ENCODE data around the gene ZNF423.

Gene ZNF423

DNA sequence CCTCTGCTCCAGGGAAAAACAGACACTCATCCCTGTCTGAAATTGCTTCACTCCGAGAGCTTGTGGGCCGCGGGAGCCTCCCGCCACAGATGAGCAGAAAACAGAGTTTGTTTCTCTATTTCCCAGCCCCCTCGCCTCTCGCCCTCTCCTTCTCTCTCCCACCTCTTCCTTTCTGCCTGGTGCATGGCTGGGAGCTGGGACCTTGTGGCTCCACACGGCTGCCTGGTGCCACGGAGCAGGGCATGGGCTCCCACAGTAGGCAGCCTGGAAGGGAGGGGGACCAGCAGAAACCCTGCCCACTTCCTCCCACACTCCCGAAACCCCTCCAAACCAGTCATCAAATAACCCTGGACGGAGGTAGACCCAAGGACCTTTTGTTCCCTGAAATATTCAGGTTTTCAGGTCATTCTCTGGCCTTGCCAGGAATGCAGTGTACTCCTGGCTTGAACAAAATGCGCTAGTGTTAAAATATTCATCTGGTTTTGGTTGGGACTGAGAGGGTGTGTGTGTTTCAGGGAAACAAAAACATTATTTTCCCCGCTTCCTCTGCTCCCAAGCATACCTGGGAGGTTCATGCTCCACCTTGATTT, 277.4 kb downstream of the ZNF423 start:
- 0 out of 2 replicates have a peak, but pooled peaks cover 2% of the 10 kb centered on the region for H3K9me3 ChIP-seq (ENCODE audit: insufficient read depth, low read length)
- no peak overlapping the region for H3K4me3 ChIP-seq (ENCODE audit: insufficient read length, low read depth)
- TF ChIP-seq YY1 (IDR thresholded peaks at IDR 0.05; ENCODE audit: insufficient read depth, insufficient read length), result no peak
- no peak for TF ChIP-seq ZNF274 (IDR thresholded peaks at IDR 0.05; ENCODE audit: low read depth, low read length)
- TF ChIP-seq SUZ12 (IDR thresholded peaks at IDR 0.05; ENCODE audit: extremely low read depth, insufficient read depth, insufficient read length), result no peak
- DNase-seq (ENCODE audit: low read depth, low spot score), result no peak
- H3K9ac ChIP-seq (ENCODE audit: insufficient read length, low read depth), result no peak overlapping the region
- H3K27me3 ChIP-seq (ENCODE audit: insufficient read depth, insufficient read length), result no peaks in the 10 kb centered on the region
- peaks cover 10% of the 10 kb centered on the region for H3K36me3 ChIP-seq (ENCODE audit: insufficient read depth, insufficient read length, low read length)
- no peaks in the 10 kb centered on the region for H3K4me1 ChIP-seq (ENCODE audit: insufficient read depth, insufficient read length)

DNA sequence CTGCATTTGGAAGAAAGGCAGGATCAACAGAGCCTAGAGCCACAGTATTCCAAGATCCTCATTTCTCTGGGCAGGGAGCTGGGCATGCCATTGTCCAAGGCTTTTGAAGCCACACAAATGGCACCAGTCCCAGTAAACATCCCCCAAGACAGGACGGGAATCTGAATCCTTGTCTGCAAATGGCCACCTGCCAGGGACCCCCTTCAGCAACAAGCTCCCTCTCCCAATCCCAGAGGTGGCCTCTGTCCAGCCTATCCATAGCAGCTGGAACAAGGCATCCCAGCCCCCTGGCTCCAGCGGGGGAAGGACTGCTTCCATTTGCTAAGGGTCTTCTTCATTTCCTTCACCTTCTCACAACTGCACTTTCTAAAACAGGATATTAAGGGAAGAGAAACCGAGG, 277.9 kb downstream of the ZNF423 start:
- TF ChIP-seq ZNF274 (IDR thresholded peaks at IDR 0.05; ENCODE audit: low read depth, low read length) (no peak), YY1 (IDR thresholded peaks at IDR 0.05; ENCODE audit: insufficient read depth, insufficient read length) (no peak), SUZ12 (IDR thresholded peaks at IDR 0.05; ENCODE audit: extremely low read depth, insufficient read depth, insufficient read length) (no peak)
- Histone ChIP-seq H3K27me3 (ENCODE audit: insufficient read depth, insufficient read length) (no peaks in the 10 kb centered on the region), H3K36me3 (ENCODE audit: insufficient read depth, insufficient read length, low read length) (peaks cover 15% of the 10 kb centered on the region), H3K9me3 (ENCODE audit: insufficient read depth, low read length) (0 out of 2 replicates have a peak, but pooled peaks cover 6% of the 10 kb centered on the region), H3K9ac (ENCODE audit: insufficient read length, low read depth) (no peak overlapping the region), H3K4me1 (ENCODE audit: insufficient read depth, insufficient read length) (no peaks in the 10 kb centered on the region), H3K4me3 (ENCODE audit: insufficient read length, low read depth) (no peak overlapping the region)
- no peak for DNase-seq (ENCODE audit: low read depth, low spot score)

DNA sequence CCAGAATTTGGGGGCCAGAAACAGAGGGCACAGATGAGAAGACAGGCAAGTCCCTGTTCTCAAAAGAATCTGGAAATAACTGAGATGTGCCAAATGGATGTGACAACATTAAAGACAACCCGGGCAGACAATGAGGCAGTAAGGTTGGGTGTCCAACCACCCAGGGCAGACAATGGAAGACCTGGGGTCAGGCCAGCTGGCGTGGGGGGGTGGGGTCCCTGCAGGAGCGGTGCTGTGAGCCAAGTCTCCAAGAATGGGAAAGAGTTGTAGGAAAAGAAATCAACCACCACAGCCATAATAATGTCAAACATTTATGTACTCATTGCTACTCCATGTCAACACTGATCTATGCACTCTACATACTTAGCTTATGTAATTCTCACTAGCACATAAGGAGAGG, 279.0 kb downstream of the ZNF423 start:
- no peak overlapping the region for H3K9ac ChIP-seq (ENCODE audit: insufficient read length, low read depth)
- no peak for DNase-seq (ENCODE audit: low read depth, low spot score)
- H3K27me3 ChIP-seq (ENCODE audit: insufficient read depth, insufficient read length), result no peaks in the 10 kb centered on the region
- peaks cover 21% of the 10 kb centered on the region for H3K36me3 ChIP-seq (ENCODE audit: insufficient read depth, insufficient read length, low read length)
- no peak overlapping the region for H3K4me3 ChIP-seq (ENCODE audit: insufficient read length, low read depth)
- TF ChIP-seq SUZ12 (IDR thresholded peaks at IDR 0.05; ENCODE audit: extremely low read depth, insufficient read depth, insufficient read length), result no peak
- no peak for TF ChIP-seq YY1 (IDR thresholded peaks at IDR 0.05; ENCODE audit: insufficient read depth, insufficient read length)
- TF ChIP-seq ZNF274 (IDR thresholded peaks at IDR 0.05; ENCODE audit: low read depth, low read length), result no peak
- no peaks in the 10 kb centered on the region for H3K4me1 ChIP-seq (ENCODE audit: insufficient read depth, insufficient read length)
- H3K9me3 ChIP-seq (ENCODE audit: insufficient read depth, low read length), result 0 out of 2 replicates have a peak, but pooled peaks cover 6% of the 10 kb centered on the region

DNA sequence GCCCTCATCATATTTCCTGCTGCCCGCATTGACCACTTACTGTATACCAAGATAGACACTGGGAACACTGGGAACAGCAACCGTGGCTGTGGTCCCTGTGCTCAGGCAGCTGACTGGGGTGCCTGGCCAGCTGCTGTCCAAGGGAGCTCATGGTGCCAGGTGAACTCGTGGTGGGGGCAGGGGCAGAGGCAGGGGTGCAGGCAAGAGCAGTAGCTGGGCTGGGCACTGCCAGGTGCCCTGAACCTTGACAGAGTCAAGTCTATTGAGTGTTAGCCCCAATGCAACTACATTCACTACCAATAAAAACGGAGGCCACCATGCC, 279.8 kb downstream of the ZNF423 start:
- Histone ChIP-seq H3K27me3 (ENCODE audit: insufficient read depth, insufficient read length) (no peaks in the 10 kb centered on the region), H3K36me3 (ENCODE audit: insufficient read depth, insufficient read length, low read length) (peaks cover 21% of the 10 kb centered on the region), H3K4me1 (ENCODE audit: insufficient read depth, insufficient read length) (no peaks in the 10 kb centered on the region), H3K9ac (ENCODE audit: insufficient read length, low read depth) (no peak overlapping the region), H3K9me3 (ENCODE audit: insufficient read depth, low read length) (0 out of 2 replicates have a peak, but pooled peaks cover 6% of the 10 kb centered on the region), H3K4me3 (ENCODE audit: insufficient read length, low read depth) (no peak overlapping the region)
- DNase-seq (ENCODE audit: low read depth, low spot score), result no peak
- TF ChIP-seq ZNF274 (IDR thresholded peaks at IDR 0.05; ENCODE audit: low read depth, low read length) (no peak), SUZ12 (IDR thresholded peaks at IDR 0.05; ENCODE audit: extremely low read depth, insufficient read depth, insufficient read length) (no peak), YY1 (IDR thresholded peaks at IDR 0.05; ENCODE audit: insufficient read depth, insufficient read length) (no peak)

DNA sequence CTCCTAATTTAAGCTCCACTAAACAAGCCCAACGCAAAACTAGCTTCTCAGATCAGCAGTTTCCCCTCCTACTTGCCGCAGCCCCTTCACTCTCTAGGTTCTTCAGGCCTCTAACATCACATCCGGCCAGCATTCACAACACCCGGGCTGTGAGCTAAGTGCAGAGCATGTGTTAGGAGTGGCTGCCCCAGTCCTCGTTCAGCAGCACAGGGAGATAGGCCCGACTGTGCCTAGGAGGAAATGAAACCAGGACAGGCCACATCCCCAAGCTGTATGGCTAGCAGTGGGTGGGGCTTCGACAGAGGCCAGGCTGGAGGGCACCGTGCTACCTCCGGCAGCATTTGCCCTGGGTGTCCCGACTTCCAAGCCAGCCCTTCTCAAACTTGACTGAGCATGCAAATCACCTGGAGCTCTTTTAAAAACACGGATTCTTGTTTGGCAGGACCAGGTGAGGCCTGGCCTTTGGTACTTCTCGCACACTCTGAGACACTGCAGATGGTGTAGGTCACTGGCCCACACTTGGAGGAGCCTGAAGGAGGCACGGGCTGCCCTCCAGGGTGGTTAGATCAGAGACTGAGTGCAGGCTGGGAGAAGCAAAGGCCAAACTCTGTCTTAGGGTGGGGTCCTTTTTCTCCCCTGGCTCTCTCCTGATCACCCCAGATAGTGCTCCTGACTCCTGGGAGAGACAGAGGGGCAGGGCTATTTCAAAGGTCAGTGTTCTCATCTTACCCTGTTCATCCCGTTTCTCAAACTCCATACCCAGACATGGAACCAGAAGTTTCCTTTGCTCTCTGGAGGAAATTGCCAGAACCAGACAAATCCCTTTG, 280.4 kb downstream of the ZNF423 start:
- no peak overlapping the region for H3K9ac ChIP-seq (ENCODE audit: insufficient read length, low read depth)
- no peaks in the 10 kb centered on the region for H3K27me3 ChIP-seq (ENCODE audit: insufficient read depth, insufficient read length)
- no peaks in the 10 kb centered on the region for H3K4me1 ChIP-seq (ENCODE audit: insufficient read depth, insufficient read length)
- 0 out of 2 replicates have a peak, but pooled peaks cover 6% of the 10 kb centered on the region for H3K9me3 ChIP-seq (ENCODE audit: insufficient read depth, low read length)
- DNase-seq (ENCODE audit: low read depth, low spot score), result no peak
- peaks cover 21% of the 10 kb centered on the region for H3K36me3 ChIP-seq (ENCODE audit: insufficient read depth, insufficient read length, low read length)
- H3K4me3 ChIP-seq (ENCODE audit: insufficient read length, low read depth), result no peak overlapping the region
- TF ChIP-seq SUZ12 (IDR thresholded peaks at IDR 0.05; ENCODE audit: extremely low read depth, insufficient read depth, insufficient read length) (no peak), YY1 (IDR thresholded peaks at IDR 0.05; ENCODE audit: insufficient read depth, insufficient read length) (no peak), ZNF274 (IDR thresholded peaks at IDR 0.05; ENCODE audit: low read depth, low read length) (no peak)

DNA sequence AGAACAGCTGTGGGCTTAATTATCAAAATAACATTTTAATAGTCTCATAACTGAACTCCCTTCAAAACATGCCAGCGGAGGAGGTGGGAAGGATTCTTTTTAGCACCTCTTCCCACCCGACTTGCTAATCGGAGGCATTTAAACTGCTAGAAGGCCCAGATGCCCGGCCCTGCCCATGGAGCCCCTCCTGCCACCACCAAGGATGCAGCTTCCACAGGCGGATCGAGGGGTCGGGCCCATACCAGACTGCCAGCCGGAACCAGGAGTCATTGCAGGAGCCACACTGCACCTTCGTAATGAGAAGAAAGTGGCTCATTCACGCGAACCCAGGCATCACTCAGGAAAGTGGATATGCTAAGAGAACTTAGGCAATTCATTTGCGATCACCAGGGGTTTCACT, 281.1 kb downstream of the ZNF423 start:
- Histone ChIP-seq H3K27me3 (ENCODE audit: insufficient read depth, insufficient read length) (no peaks in the 10 kb centered on the region), H3K9ac (ENCODE audit: insufficient read length, low read depth) (no peak overlapping the region), H3K4me3 (ENCODE audit: insufficient read length, low read depth) (no peak overlapping the region), H3K9me3 (ENCODE audit: insufficient read depth, low read length) (0 out of 2 replicates have a peak, but pooled peaks cover 6% of the 10 kb centered on the region), H3K4me1 (ENCODE audit: insufficient read depth, insufficient read length) (no peaks in the 10 kb centered on the region), H3K36me3 (ENCODE audit: insufficient read depth, insufficient read length, low read length) (peaks cover 21% of the 10 kb centered on the region)
- DNase-seq (ENCODE audit: low read depth, low spot score), result no peak
- TF ChIP-seq ZNF274 (IDR thresholded peaks at IDR 0.05; ENCODE audit: low read depth, low read length) (no peak), YY1 (IDR thresholded peaks at IDR 0.05; ENCODE audit: insufficient read depth, insufficient read length) (no peak), SUZ12 (IDR thresholded peaks at IDR 0.05; ENCODE audit: extremely low read depth, insufficient read depth, insufficient read length) (no peak)

DNA sequence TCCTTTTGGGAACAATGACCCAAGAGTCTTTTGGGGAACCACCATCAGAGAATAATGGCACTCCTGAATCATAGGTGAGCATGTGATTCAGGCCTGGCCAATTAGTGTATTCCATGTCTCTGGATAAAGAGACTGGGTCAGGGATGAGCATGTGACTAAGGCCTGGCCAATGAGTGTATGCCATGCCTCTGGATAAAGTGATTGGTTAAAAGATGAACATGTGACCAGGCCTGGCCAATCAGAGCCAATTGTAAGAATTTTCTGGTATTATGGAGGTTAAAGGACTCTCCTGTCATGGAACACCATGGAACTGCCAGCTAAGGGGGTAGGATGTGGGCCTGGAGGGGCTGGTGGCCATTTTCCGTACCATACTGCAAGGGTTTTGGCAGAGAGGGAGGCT, 288.0 kb downstream of the ZNF423 start:
- Histone ChIP-seq H3K4me3 (ENCODE audit: insufficient read length, low read depth) (no peak overlapping the region), H3K27me3 (ENCODE audit: insufficient read depth, insufficient read length) (no peaks in the 10 kb centered on the region), H3K36me3 (ENCODE audit: insufficient read depth, insufficient read length, low read length) (peaks cover 5% of the 10 kb centered on the region), H3K4me1 (ENCODE audit: insufficient read depth, insufficient read length) (peaks cover 4% of the 10 kb centered on the region), H3K9ac (ENCODE audit: insufficient read length, low read depth) (no peak overlapping the region), H3K9me3 (ENCODE audit: insufficient read depth, low read length) (no peaks in the 10 kb centered on the region)
- DNase-seq (ENCODE audit: low read depth, low spot score), result no peak
- TF ChIP-seq ZNF274 (IDR thresholded peaks at IDR 0.05; ENCODE audit: low read depth, low read length), result no peak
- TF ChIP-seq YY1 (IDR thresholded peaks at IDR 0.05; ENCODE audit: insufficient read depth, insufficient read length), result no peak
- TF ChIP-seq SUZ12 (IDR thresholded peaks at IDR 0.05; ENCODE audit: extremely low read depth, insufficient read depth, insufficient read length), result no peak
